ENCODE results near the gene FILIP1L.

Gene FILIP1L

DNA sequence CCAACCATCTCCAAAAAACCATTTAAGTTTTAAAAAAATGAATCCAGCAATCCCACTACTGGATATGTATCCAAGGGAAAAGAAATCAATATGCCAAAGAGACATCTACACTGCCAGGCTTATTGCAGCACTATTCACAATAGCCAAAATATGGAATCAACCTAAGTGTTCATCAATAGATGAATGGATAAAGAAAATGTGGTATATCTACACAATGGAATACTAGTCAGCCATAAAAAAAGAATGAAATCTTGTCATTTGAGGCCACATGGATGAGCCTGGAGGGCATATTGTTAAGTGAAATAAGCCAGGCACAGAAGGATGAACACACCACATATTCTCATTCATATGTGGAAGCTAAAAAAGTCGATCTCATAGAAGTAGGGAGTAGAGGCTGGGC, 136.1 kb downstream of the FILIP1L start:
- TF ChIP-seq, protein P1, sequence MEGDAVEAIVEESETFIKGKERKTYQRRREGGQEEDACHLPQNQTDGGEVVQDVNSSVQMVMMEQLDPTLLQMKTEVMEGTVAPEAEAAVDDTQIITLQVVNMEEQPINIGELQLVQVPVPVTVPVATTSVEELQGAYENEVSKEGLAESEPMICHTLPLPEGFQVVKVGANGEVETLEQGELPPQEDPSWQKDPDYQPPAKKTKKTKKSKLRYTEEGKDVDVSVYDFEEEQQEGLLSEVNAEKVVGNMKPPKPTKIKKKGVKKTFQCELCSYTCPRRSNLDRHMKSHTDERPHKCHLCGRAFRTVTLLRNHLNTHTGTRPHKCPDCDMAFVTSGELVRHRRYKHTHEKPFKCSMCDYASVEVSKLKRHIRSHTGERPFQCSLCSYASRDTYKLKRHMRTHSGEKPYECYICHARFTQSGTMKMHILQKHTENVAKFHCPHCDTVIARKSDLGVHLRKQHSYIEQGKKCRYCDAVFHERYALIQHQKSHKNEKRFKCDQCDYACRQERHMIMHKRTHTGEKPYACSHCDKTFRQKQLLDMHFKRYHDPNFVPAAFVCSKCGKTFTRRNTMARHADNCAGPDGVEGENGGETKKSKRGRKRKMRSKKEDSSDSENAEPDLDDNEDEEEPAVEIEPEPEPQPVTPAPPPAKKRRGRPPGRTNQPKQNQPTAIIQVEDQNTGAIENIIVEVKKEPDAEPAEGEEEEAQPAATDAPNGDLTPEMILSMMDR (conservative IDR thresholded peaks at IDR 0.05) = no peak
- no peak overlapping the region for H3K27ac ChIP-seq

DNA sequence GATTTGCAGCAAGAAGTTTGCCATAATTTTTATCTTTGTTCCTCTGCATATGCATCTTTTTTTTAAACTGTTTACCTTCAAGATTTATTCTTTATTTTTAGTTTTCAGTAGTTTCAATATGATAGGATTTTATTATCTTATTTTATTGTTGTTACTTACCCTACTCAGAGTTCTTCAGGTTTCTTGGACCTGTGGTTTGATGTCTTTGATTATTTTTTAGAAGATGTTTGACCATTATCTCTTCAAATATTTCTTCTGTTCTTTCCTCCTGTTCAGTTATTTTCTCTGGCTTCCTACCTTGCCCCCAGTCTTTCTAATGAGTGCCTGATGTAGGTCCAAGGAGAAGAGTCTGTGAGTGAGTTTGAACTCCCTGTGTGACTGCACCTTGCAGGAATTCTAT, 137.7 kb downstream of the FILIP1L start:
- H3K27ac ChIP-seq = no peak overlapping the region
- TF ChIP-seq, protein P1 (conservative IDR thresholded peaks at IDR 0.05) = no peak

DNA sequence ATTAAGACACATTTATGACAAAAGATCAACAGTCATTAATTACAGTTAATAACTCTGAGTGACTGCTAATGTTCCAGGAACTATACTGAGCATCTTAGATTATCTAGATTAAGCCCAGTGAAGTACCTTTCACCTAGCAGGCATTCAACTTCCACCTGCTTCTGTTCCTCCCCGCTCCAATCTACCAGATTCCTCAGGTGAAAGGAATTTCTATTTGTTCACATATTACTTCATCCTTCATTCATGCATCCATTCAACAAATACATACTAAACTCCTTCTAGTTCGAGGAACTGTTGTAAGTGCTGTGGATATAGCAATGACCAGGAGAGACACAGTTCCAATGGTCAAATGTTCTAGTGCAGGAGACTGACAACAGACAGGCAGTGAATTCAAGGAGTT, 139.3 kb downstream of the FILIP1L start:
- TF ChIP-seq, protein P1 (conservative IDR thresholded peaks at IDR 0.05) = no peak
- H3K27ac ChIP-seq = no peak overlapping the region

DNA sequence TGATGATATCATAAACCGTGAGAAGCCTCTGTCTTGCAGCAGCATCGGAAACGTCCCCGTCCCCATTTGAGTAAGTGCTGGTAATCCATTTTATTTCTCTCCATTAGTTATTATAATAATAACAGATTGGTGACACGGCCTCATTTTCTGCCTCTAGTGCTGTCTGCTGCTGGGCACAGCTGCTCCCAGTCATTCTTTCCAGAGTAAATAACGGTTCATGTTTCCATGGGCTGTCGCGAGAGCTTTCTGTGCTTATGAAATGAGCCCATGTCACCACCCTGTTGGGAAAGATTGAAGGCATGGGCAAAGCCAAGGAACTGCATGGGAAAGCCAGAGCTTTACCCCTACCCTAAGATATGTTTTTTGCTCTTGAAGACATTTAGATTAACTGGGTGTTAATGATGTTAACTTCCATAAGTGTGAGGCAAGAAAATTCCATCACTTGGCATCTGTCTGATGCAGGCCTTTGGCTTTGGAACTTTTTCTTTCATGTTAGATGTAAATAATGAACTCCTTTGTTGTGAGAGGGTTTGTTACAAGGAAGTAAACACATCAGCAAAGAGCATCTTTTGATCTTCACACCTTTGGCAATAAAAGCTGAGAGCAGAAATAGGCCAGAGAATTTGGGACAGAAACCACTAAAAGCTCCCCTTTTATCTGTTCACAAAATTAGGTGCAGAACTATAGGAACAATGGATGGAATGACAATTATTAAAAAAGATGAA, 141.8 kb downstream of the FILIP1L start:
- TF ChIP-seq, protein P1 (conservative IDR thresholded peaks at IDR 0.05) = no peak
- H3K27ac ChIP-seq = no peak overlapping the region

DNA sequence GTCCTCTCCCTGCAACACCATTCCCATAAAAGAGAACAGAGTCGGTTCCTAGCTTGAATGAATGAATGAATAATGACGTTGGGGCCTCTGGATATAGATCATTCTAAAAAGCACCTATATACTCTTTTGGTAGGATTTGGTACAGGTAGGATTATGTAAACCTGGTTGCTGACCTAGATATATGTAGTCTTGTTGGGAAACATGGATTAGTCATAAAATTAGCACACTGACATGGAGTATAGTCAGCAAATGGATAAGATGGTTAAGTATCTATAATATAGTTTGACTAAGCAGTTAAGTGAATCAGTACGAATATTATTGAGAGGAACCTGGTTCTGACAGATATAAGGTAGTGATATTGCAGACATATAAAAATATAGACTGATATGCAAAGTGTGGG, 142.5 kb downstream of the FILIP1L start:
- TF ChIP-seq, protein P1 (conservative IDR thresholded peaks at IDR 0.05) = no peak
- H3K27ac ChIP-seq = no peak overlapping the region

DNA sequence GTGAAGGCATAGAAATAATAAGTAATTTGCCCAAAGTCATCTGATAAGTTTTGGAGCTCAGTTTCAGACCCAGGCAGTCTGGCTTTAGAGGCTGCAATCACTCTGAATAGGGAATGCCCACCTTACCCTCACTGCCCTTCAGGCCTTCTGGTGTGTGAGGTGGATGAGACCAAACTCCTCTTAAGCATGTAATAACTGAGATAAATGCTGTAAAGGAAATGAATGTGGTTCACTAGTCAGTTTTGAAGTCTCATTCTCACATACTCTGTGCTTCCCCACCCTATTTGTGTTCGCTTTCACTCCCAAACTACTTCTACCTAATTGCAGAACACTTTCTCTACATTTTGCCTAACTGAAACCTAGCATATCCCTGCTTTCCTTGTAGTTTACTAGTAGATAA, 144.1 kb downstream of the FILIP1L start:
- TF ChIP-seq, protein P1 (conservative IDR thresholded peaks at IDR 0.05) = no peak
- H3K27ac ChIP-seq = no peak overlapping the region

DNA sequence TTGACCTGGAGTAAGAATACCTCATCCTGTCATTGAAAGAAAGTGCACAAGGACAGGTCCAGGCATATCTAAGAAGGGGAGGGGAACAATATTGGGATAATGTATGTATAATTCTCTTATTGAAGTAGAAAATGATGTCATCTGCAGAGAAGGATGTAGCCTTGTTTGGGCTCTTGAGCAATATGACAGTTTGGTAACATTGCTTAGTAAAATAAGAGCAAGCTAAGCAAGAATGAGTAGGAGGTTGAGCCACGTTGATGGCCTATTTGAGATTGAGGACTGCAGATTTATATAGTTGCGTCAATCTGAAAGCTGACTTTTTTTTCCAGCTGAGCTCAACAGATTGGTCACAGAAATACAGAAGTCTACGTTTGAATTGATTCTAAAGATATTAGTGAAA, 145.2 kb downstream of the FILIP1L start:
- TF ChIP-seq, protein P1 (conservative IDR thresholded peaks at IDR 0.05) = no peak
- H3K27ac ChIP-seq = no peak overlapping the region

All from VCaP (cell line).